Right lobe of liver (tissue), 4 donors: ENCODE measurements around the gene HELZ.

Experiments used
- CTCF ChIP-seq, 4 donors: fragments of 200-600 bp in 3 of 4; fragments of 450-650 bp in 1 of 4; IDR thresholded peaks; one replicate each; pipeline versions ENCODE4 v1.5.1 to v1.8.0; 2016 to 2022; ENCODE audit warnings: antibody characterized with exemption in 4 of 4, mild to moderate bottlenecking in 2 of 4
- POLR2A ChIP-seq: fragments of 450-650 bp; IDR thresholded peaks from one replicate; pipeline ENCODE4 v1.6.1; 2017; ENCODE audit warnings: antibody characterized with exemption, mild to moderate bottlenecking
- donor health status: DM: no; HTN: no; CAD: no.
- donor health status: DM: no; HTN: no; CAD: no.
- donor health status: DM: no; HTN: yes; CAD: no.

DNA sequence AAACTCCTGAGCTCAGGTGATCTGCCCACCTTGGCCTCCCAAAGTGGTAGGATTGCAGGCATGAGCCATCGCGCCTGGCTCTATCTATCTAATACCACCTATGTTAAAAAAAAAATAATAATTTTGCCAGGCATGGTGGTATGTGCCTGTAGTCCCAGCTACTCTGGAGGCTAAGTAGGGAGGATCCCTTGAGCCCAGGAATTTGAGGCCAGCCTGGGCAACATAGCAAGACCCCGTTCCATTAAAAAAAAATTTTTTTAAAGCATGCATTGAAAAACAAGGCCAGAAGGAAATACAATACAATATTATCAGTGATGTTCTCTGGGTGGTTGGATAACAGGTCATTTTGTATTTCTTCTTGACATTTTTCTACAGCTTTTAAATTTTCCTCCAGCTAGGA, 45.2 kb upstream of the HELZ start:
- TF ChIP-seq POLR2A = no peak
- no peak for TF ChIP-seq CTCF (IDR thresholded peaks at IDR 0.05)
